GM10248 (cell line): ENCODE results near the gene PCDH15.

ENCODE experiments used
- CTCF ChIA-PET: fragments of 300-600 bp; sonication (Branson Sonifier 250); formaldehyde crosslinking; extraction: SDS; loops from one replicate; lab custom pipeline; 2021; ENCODE audit warnings: antibody characterized with exemption; lab: Yijun Ruan, JAX
- POLR2A ChIA-PET: fragments of 350-650 bp; sonication (Branson Sonifier 250); formaldehyde crosslinking; extraction: SDS; loops from one replicate; lab custom pipeline; 2020; ENCODE audit warnings: antibody characterized with exemption; lab: Yijun Ruan, JAX
- DNase-seq: peaks from one replicate; pipeline ENCODE4 v3.0.0; 2012; ENCODE audit errors: extremely low spot score
- CTCF ChIP-seq: IDR thresholded peaks from 2 replicates; pipeline ENCODE4 v1.5.1; 2012; ENCODE audit warnings: mild to moderate bottlenecking, low read depth; ENCODE audit errors: extremely low read depth, missing control alignments, control extremely low read depth

The PCDH15 gene

GRCh38 chr10:54002077-54002476 is 799.0 kb downstream of the PCDH15 start:
- no peak for DNase-seq
- no peak for TF ChIP-seq CTCF
- ChIA-PET POLR2A (no interaction called here), CTCF (interaction anchor here (1.1 kb wide), 1 partner anchor 8 kb away, joined by 3 read pairs; no protein-coding TSS in a partner anchor)

GRCh38 chr10:53997953-53998352 is 803.1 kb downstream of the PCDH15 start:
- no peak for TF ChIP-seq CTCF
- ChIA-PET CTCF (no interaction called here), POLR2A (no interaction called here)
- no peak for DNase-seq

GRCh38 chr10:53990799-53991238 is 810.2 kb downstream of the PCDH15 start:
- CTCF ChIA-PET, result interaction anchor here (1.5 kb wide), 1 partner anchor 10 kb away, joined by 3 read pairs; no protein-coding TSS in a partner anchor
- POLR2A ChIA-PET, result no interaction called here
- no peak for TF ChIP-seq CTCF
- no peak for DNase-seq

- POLR2A ChIA-PET, result no interaction called here
- DNase-seq, result no peak
- TF ChIP-seq CTCF, result no peak
- CTCF ChIA-PET, result no interaction called here
Observed at GRCh38 chr10:53983431-53983830, 817.6 kb downstream of the PCDH15 start.

GRCh38 chr10:53980210-53980609 is 820.8 kb downstream of the PCDH15 start:
- no peak for DNase-seq
- ChIA-PET CTCF (no interaction called here), POLR2A (no interaction called here)
- TF ChIP-seq CTCF, result no peak

- ChIA-PET CTCF (no interaction called here), POLR2A (no interaction called here)
- no peak for DNase-seq
- TF ChIP-seq CTCF, result no peak
Observed at GRCh38 chr10:53978301-53978700, 822.7 kb downstream of the PCDH15 start.
